ENCODE results near the gene SH3BP1. TPM values are rescaled to one million over a fixed set of nuclear protein-coding genes. Genes with fewer than 3 reads are reported as not detected.

SH3BP1 gene
- total and polyA plus RNA-seq, 2 experiments from 2014 or later = 9.5 to 46.7 TPM

DNA sequence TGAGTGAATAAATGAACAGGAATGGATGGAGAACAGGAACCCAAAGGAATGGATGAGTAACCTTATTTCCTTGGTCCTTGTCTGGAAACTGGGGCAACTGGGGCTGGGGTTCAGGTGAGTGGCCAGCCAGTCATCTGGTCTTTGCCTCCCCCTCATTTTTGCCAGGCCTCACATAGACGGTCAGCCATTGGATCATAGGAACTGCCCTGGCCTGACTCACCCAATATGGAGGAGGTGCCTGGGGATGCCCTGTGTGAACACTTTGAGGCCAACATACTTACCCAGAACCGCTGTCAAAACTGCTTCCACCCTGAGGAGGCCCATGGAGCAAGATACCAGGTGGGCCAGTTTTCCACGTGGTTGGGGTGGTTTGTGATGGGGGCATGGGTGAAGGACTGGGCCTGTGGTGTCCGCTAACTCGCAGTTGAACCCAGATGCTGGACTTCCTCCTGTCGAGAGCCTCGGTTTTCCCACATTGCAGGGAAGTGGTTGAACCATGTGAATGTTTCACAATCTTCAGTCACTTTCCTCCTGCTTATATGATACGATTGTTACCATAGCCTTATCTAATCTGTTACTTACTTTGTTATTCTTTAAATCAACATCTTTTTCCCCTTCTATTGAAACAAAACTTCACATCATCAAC, 61.8 kb downstream of the SH3BP1 start:
- no peak for TF ChIP-seq STAT1 (IDR thresholded peaks at IDR 0.05; ENCODE audit: unreplicated experiment)
- TF ChIP-seq, protein P1, sequence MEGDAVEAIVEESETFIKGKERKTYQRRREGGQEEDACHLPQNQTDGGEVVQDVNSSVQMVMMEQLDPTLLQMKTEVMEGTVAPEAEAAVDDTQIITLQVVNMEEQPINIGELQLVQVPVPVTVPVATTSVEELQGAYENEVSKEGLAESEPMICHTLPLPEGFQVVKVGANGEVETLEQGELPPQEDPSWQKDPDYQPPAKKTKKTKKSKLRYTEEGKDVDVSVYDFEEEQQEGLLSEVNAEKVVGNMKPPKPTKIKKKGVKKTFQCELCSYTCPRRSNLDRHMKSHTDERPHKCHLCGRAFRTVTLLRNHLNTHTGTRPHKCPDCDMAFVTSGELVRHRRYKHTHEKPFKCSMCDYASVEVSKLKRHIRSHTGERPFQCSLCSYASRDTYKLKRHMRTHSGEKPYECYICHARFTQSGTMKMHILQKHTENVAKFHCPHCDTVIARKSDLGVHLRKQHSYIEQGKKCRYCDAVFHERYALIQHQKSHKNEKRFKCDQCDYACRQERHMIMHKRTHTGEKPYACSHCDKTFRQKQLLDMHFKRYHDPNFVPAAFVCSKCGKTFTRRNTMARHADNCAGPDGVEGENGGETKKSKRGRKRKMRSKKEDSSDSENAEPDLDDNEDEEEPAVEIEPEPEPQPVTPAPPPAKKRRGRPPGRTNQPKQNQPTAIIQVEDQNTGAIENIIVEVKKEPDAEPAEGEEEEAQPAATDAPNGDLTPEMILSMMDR (conservative IDR thresholded peaks at IDR 0.05; ENCODE audit: low read depth in 2 of 2) = no peak
- no peak for TF ChIP-seq EZH2 (IDR thresholded peaks at IDR 0.05; ENCODE audit: low read depth, unreplicated experiment)
- TF ChIP-seq JUNB (IDR thresholded peaks at IDR 0.05; ENCODE audit: unreplicated experiment) = no peak
- TF ChIP-seq, protein P2, sequence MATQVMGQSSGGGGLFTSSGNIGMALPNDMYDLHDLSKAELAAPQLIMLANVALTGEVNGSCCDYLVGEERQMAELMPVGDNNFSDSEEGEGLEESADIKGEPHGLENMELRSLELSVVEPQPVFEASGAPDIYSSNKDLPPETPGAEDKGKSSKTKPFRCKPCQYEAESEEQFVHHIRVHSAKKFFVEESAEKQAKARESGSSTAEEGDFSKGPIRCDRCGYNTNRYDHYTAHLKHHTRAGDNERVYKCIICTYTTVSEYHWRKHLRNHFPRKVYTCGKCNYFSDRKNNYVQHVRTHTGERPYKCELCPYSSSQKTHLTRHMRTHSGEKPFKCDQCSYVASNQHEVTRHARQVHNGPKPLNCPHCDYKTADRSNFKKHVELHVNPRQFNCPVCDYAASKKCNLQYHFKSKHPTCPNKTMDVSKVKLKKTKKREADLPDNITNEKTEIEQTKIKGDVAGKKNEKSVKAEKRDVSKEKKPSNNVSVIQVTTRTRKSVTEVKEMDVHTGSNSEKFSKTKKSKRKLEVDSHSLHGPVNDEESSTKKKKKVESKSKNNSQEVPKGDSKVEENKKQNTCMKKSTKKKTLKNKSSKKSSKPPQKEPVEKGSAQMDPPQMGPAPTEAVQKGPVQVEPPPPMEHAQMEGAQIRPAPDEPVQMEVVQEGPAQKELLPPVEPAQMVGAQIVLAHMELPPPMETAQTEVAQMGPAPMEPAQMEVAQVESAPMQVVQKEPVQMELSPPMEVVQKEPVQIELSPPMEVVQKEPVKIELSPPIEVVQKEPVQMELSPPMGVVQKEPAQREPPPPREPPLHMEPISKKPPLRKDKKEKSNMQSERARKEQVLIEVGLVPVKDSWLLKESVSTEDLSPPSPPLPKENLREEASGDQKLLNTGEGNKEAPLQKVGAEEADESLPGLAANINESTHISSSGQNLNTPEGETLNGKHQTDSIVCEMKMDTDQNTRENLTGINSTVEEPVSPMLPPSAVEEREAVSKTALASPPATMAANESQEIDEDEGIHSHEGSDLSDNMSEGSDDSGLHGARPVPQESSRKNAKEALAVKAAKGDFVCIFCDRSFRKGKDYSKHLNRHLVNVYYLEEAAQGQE (IDR thresholded peaks at IDR 0.05; ENCODE audit: unreplicated experiment) = no peak
- TF ChIP-seq, protein P3, sequence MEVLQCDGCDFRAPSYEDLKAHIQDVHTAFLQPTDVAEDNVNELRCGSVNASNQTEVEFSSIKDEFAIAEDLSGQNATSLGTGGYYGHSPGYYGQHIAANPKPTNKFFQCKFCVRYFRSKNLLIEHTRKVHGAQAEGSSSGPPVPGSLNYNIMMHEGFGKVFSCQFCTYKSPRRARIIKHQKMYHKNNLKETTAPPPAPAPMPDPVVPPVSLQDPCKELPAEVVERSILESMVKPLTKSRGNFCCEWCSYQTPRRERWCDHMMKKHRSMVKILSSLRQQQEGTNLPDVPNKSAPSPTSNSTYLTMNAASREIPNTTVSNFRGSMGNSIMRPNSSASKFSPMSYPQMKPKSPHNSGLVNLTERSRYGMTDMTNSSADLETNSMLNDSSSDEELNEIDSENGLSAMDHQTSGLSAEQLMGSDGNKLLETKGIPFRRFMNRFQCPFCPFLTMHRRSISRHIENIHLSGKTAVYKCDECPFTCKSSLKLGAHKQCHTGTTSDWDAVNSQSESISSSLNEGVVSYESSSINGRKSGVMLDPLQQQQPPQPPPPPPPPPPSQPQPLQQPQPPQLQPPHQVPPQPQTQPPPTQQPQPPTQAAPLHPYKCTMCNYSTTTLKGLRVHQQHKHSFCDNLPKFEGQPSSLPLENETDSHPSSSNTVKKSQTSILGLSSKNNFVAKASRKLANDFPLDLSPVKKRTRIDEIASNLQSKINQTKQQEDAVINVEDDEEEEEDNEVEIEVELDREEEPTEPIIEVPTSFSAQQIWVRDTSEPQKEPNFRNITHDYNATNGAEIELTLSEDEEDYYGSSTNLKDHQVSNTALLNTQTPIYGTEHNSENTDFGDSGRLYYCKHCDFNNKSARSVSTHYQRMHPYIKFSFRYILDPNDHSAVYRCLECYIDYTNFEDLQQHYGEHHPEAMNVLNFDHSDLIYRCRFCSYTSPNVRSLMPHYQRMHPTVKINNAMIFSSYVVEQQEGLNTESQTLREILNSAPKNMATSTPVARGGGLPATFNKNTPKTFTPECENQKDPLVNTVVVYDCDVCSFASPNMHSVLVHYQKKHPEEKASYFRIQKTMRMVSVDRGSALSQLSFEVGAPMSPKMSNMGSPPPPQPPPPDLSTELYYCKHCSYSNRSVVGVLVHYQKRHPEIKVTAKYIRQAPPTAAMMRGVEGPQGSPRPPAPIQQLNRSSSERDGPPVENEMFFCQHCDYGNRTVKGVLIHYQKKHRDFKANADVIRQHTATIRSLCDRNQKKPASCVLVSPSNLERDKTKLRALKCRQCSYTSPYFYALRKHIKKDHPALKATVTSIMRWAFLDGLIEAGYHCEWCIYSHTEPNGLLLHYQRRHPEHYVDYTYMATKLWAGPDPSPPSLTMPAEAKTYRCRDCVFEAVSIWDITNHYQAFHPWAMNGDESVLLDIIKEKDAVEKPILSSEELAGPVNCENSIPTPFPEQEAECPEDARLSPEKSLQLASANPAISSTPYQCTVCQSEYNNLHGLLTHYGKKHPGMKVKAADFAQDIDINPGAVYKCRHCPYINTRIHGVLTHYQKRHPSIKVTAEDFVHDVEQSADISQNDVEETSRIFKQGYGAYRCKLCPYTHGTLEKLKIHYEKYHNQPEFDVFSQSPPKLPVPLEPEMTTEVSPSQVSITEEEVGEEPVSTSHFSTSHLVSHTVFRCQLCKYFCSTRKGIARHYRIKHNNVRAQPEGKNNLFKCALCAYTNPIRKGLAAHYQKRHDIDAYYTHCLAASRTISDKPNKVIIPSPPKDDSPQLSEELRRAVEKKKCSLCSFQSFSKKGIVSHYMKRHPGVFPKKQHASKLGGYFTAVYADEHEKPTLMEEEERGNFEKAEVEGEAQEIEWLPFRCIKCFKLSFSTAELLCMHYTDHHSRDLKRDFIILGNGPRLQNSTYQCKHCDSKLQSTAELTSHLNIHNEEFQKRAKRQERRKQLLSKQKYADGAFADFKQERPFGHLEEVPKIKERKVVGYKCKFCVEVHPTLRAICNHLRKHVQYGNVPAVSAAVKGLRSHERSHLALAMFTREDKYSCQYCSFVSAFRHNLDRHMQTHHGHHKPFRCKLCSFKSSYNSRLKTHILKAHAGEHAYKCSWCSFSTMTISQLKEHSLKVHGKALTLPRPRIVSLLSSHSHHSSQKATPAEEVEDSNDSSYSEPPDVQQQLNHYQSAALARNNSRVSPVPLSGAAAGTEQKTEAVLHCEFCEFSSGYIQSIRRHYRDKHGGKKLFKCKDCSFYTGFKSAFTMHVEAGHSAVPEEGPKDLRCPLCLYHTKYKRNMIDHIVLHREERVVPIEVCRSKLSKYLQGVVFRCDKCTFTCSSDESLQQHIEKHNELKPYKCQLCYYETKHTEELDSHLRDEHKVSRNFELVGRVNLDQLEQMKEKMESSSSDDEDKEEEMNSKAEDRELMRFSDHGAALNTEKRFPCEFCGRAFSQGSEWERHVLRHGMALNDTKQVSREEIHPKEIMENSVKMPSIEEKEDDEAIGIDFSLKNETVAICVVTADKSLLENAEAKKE (CRISPR knock-in tag; IDR thresholded peaks at IDR 0.05) = no peak
- TF ChIP-seq EZH2phosphoT487 (IDR thresholded peaks at IDR 0.05; ENCODE audit: unreplicated experiment) = no peak
- no peak for TF ChIP-seq POLR2AphosphoS5 (IDR thresholded peaks at IDR 0.05; ENCODE audit: low read depth)
- no peak for TF ChIP-seq NANOG (IDR thresholded peaks at IDR 0.05; ENCODE audit: borderline replicate concordance)
- no peak for TF ChIP-seq CREB1 (CRISPR knock-in tag; IDR thresholded peaks at IDR 0.05; ENCODE audit: low read depth)
- no peak for TF ChIP-seq ZNF114 (CRISPR knock-in tag; IDR thresholded peaks at IDR 0.05)
- no peak for TF ChIP-seq ZNF331 (CRISPR knock-in tag; IDR thresholded peaks at IDR 0.05; ENCODE audit: low read depth)
- TF ChIP-seq, protein P4, sequence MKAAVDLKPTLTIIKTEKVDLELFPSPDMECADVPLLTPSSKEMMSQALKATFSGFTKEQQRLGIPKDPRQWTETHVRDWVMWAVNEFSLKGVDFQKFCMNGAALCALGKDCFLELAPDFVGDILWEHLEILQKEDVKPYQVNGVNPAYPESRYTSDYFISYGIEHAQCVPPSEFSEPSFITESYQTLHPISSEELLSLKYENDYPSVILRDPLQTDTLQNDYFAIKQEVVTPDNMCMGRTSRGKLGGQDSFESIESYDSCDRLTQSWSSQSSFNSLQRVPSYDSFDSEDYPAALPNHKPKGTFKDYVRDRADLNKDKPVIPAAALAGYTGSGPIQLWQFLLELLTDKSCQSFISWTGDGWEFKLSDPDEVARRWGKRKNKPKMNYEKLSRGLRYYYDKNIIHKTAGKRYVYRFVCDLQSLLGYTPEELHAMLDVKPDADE (IDR thresholded peaks at IDR 0.05) = no peak
- Histone ChIP-seq H2AFZ (no peak overlapping the region), H3K27ac (ENCODE audit: low read depth) (no peak overlapping the region), H3K4me2 (no peak overlapping the region), H3K4me3 (no peak overlapping the region), H3K9me2 (ENCODE audit: insufficient read depth) (no peaks in the 10 kb centered on the region), H4K20me1 (replicated peaks; ENCODE audit: insufficient read depth) (no peaks in the 10 kb centered on the region; the same call in 1 of the 2 replicates), H3K27me3 (ENCODE audit: insufficient read depth) (no peaks in the 10 kb centered on the region), H3K36me3 (ENCODE audit: insufficient read depth) (peaks cover 24% of the 10 kb centered on the region; the same call in 1 of the 2 replicates), H3K79me2 (replicated peaks; ENCODE audit: insufficient read depth) (no peaks in the 10 kb centered on the region), H3K4me1 (ENCODE audit: insufficient read depth) (no peaks in the 10 kb centered on the region; the same call in 1 of the 2 replicates), H3F3A (replicated peaks; ENCODE audit: low read depth) (peaks cover 1% of the 10 kb centered on the region)
- DNase-seq (ENCODE audit: low spot score) = no peak
- Mint-ChIP-seq H3K9me3 (no peaks in the 10 kb centered on the region), H3K36me3 (ENCODE audit: low read depth) (peaks cover 46% of the 10 kb centered on the region), H3K4me1 (no peaks in the 10 kb centered on the region; the same call in 2 of the 3 replicates), H3K4me3 (no peak overlapping the region), H3K27ac (no peak overlapping the region), H3K27me3 (ENCODE audit: insufficient read depth, low read depth, poor library complexity) (peaks cover 17% of the 10 kb centered on the region)
- no peak for ATAC-seq

All from GM23338 (cell line).